Spinal cord (tissue), 10 donors: ENCODE results near the gene RPL6. TPM values are rescaled to one million over a fixed set of nuclear protein-coding genes. Genes with fewer than 3 reads are reported as not detected.
A peak's percentile ranks its signal among the peaks of the same experiment; 100 is the strongest.
"Not testable (repeated sequence)": the region's sequence is repeated elsewhere in the genome, so short reads cannot be mapped to it uniquely, and the experiment has no call there.

Experiments
- DNase-seq, 6 donors: peaks; one replicate each; pipeline versions ENCODE4 v3.0.0 to v3.0.0-alpha.2; 2013 to 2015; ENCODE audit warnings: low spot score in 6 of 6, low read depth in 4 of 6
- H3K27ac ChIP-seq: one replicate; pipeline ENCODE4 v1.5.1; 2013; ENCODE audit warnings: low read depth, low read length, control low read depth
- H3K27me3 ChIP-seq: one replicate; pipeline ENCODE4 v1.6.1; 2013; ENCODE audit warnings: low read length; ENCODE audit not compliant: control insufficient read depth, insufficient read depth
- H3K36me3 ChIP-seq: one replicate; pipeline ENCODE4 v1.6.1; 2013; ENCODE audit warnings: low read length; ENCODE audit not compliant: control insufficient read depth, insufficient read depth
- H3K4me1 ChIP-seq: one replicate; pipeline ENCODE4 v1.6.1; 2013; ENCODE audit warnings: low read length; ENCODE audit not compliant: control insufficient read depth, insufficient read depth
- H3K4me3 ChIP-seq: one replicate; pipeline ENCODE4 v1.5.1; 2013; ENCODE audit warnings: low read depth, low read length, control low read depth
- H3K9me3 ChIP-seq: one replicate; pipeline ENCODE4 v1.6.1; 2013; ENCODE audit warnings: low read length; ENCODE audit not compliant: control insufficient read depth, insufficient read depth
- WGBS: methylation state at CpG from one replicate; pipeline ENCODE4 v1.1.5; 2013; ENCODE audit warnings: missing lambda C conversion rate; ENCODE audit not compliant: insufficient coverage; 5-methylcytosine and 5-hydroxymethylcytosine counted together
- polyA plus RNA-seq, 2 donors: library from polyadenylated mRNA; unstranded; fragments of 120-200 nt; gene quantifications; one replicate each; pipeline ENCODE4 v1.2.1, GENCODE V29; 2013; ENCODE audit not compliant: insufficient read length in 2 of 2
- total RNA-seq, 2 donors: library from RNA; depleted of rRNA in 1 of 2; stranded (reverse); fragments of 120-200 nt in 1 of 2; fragments of >200 nt in 1 of 2; gene quantifications; one replicate each; pipeline versions ENCODE4 v1.2.3 to v1.2.4, GENCODE V29; 2013 to 2014
- donor health status: healthy.

Gene RPL6
- total and polyA plus RNA-seq, 4 donors, result 599 to 1,876 (median 1,391) TPM

DNA sequence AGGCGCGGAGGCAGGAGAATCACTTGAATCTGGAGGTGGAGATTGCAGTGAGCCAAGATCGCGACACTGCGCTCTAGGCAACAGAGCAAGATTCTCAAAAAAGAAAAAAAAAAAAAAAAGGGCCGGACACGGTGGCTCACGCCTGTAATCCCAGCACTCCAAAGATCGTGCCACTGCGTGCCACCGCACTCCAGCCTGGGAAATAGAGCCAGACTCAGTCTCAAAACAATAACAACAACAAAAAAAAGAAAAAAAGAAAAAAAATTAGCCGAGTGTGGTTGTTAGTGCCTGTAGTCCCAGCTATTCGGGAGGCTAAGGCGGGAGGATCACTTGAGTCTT is 470 bp upstream of the RPL6 start:
- Histone ChIP-seq H3K27ac (no peak overlapping the region), H3K36me3 (peaks cover 16% of the 10 kb centered on the region), H3K9me3 (no peaks in the 10 kb centered on the region), H3K4me3 (peak overlapping the region; percentile 96), H3K27me3 (no peaks in the 10 kb centered on the region), H3K4me1 (peaks cover 11% of the 10 kb centered on the region)
- 86% methylated on average over 3 of the region's 14 CpGs for WGBS
- no peak for DNase-seq

DNA sequence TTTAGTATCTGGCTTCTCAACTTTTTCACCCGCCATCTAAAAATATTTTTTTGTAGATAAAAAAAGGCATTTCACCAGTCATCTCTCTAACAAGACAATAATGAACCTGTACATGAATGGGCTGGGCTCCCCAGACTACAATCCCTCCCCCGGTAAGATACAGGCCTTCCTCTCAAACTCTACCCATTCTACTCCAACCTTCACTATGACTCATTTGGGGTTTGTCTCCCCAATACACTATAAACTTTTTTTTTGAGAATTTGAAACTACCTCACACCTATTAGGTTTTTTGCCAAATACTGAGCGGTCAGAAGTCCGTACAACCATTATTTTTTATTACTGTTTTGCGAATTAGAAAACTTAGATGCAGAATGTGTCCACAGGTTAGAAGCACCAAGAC is 784 bp downstream of the RPL6 start:
- H3K4me1 ChIP-seq, result peaks cover 11% of the 10 kb centered on the region
- WGBS, result 21% methylated on average over 1 of the region's 5 CpGs
- no peak for DNase-seq

DNA sequence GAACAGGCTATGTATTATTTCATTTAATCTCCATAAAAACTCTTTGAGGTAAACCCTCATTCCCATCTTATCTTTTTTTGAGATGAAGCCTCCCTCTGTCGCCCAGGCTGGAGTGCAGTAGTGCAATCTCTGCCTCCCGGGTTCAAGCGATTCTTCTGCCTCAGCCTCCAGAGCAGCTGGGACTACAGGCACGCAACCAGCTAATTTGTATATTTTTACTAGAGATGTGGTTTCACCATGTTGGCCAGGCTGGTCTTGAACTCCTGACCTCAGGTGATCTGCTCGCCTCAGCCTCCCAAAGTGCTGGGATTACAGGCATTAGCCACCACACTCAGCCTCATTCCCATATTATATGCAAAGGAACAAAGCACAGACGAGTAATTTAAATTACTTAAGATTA is 1.7 kb downstream of the RPL6 start:
- H3K4me3 ChIP-seq, H3K9me3 ChIP-seq, H3K27ac ChIP-seq, DNase-seq, H3K27me3 ChIP-seq: not testable (repeated sequence)
- no CpG with 5 or more reads among the region's 6 CpGs for WGBS
- Histone ChIP-seq H3K4me1 (peaks cover 11% of the 10 kb centered on the region), H3K36me3 (peaks cover 28% of the 10 kb centered on the region)

More for the DNA sequence above, 784 bp downstream of the RPL6 start:
- H3K27me3 ChIP-seq, result no peaks in the 10 kb centered on the region
- H3K27ac ChIP-seq, result peak overlapping the region; percentile 93
- H3K4me3 ChIP-seq, result peak overlapping the region; percentile 96
- H3K36me3 ChIP-seq, result peaks cover 28% of the 10 kb centered on the region
- no peaks in the 10 kb centered on the region for H3K9me3 ChIP-seq

DNA sequence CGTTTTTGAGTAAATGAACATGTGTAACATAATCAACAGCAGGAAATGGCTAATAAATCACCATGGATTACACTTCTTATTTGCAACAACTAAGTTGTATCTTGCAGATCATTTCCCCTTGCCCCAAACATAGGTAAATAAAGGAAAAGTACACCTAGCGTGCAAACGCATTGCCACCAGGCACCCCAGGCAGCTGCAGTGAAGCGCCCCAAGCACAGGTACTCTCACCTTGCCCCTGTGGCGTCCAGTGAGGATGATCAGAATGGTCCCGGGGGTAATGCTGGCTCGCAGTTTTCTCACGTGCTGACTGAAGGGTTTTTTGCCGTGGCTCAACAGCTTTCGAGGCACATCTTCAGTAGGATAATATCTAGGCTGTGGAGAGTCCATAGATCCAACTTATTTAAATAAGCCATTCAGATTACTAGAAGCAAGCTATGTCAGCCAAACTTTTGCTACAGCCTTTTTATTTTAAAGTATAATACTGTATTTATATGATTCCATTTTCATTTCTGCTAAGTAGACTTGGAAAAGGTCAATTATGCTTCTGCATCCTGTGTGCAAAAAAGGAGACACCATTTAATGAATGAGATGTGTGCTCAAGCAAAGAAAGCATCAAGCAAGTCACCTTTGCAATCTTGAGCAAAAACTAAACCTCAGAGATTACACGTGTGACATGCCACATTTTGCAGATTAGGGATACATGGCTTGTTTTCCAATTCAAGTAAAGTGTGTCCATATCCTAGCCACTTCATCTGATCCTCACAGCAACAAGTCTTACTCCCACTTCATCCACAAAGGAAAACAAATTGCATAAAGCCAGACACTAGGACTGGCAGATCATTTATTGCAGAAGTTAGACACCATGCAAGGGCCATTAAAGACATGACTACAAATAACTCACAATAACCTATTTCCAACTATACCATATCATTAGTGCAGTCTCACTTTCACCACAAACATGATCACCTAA is 2.6 kb downstream of the RPL6 start:
- H3K36me3 ChIP-seq, result peaks cover 28% of the 10 kb centered on the region
- no peak for DNase-seq
- H3K27ac ChIP-seq, result no peak overlapping the region
- WGBS, result 100% methylated on average over 1 of the region's 11 CpGs
- no peaks in the 10 kb centered on the region for H3K27me3 ChIP-seq
- no peaks in the 10 kb centered on the region for H3K9me3 ChIP-seq
- peaks cover 11% of the 10 kb centered on the region for H3K4me1 ChIP-seq
- H3K4me3 ChIP-seq, result no peak overlapping the region

DNA sequence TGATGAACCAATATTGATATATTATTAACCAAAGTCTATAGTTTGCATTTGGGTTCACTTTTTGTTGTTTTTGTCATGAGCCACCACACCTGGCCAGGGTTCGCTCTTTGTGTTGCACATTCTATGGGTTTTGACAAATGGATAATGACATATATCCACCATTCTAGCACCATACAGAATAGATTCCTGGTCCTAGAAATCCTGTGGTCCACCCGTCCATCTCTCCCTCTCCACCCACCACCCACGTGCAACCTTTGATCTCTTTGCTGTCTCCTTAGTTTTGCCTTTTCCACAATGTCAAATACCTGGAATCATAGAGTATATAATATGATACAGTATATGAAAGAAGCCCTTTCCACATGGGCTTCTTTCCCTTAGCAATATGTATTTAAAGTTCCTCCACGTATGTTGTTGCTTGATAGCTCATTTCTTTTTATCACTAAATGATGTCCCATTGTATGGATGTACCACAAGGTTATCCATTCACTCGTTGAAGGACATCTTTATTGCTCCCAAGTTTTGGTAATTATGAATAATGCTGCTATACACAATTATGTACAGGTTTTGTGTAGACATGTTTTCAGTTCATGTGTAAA is 7.4 kb downstream of the RPL6 start:
- H3K4me1 ChIP-seq, result no peaks in the 10 kb centered on the region
- WGBS, result no CpG with 5 or more reads among the region's 5 CpGs
- peaks cover 19% of the 10 kb centered on the region for H3K36me3 ChIP-seq
- DNase-seq, result no peak
- H3K27me3 ChIP-seq, result no peaks in the 10 kb centered on the region
- no peak overlapping the region for H3K4me3 ChIP-seq
- H3K27ac ChIP-seq, result no peak overlapping the region
- H3K9me3 ChIP-seq, result no peaks in the 10 kb centered on the region

DNA sequence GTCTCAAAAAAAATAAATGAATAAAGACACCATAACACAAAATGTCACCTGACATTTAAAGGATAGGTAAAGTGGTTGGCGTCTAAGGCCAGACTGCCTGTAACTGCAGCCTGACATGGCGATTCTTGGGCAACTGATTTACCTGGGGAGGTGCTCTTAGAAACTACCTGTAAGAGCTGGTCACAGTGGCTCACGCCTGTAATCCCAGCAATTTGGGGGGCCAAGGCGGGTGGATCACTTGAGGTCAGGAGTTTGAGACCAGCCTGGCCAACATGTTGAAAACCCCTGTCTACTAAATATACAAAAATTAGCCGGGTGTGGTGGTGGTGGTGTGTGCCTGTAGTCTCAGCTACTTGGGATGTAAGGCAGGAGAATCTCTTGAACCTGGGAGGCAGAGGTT is 8.4 kb downstream of the RPL6 start:
- H3K36me3 ChIP-seq, result peaks cover 13% of the 10 kb centered on the region
- H3K4me3 ChIP-seq, result no peak overlapping the region
- H3K27me3 ChIP-seq, result no peaks in the 10 kb centered on the region
- no peak overlapping the region for H3K27ac ChIP-seq
- no peak for DNase-seq
- H3K4me1 ChIP-seq, result no peaks in the 10 kb centered on the region
- no peaks in the 10 kb centered on the region for H3K9me3 ChIP-seq
- WGBS, result 84% methylated on average over 3 of the region's 5 CpGs

DNA sequence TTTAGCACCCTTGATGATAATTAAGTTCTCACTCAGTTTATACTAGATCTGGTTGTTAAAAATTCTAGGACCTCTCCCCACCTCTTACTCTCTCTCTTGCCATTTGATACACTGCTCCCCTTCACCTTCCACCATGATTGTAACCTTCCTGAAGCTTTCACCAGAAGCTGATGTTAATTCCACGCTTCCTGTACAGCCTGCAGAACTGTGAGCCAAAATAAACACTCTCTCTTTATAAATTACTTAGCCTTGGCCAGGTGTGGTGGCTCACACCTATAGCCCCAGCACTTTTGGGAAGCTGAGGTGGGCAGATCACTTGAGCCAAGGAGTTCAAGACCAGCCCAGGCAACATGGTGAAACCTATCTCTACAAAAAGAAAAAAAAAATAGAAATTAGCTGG is 16.1 kb downstream of the RPL6 start:
- no peaks in the 10 kb centered on the region for H3K36me3 ChIP-seq
- H3K4me1 ChIP-seq, result no peaks in the 10 kb centered on the region
- H3K27me3 ChIP-seq, result no peaks in the 10 kb centered on the region
- H3K4me3 ChIP-seq, result no peak overlapping the region
- no peak overlapping the region for H3K27ac ChIP-seq
- peaks cover 2% of the 10 kb centered on the region for H3K9me3 ChIP-seq
- WGBS, result no CpG with 5 or more reads among the region's 1 CpG
- no peak for DNase-seq

DNA sequence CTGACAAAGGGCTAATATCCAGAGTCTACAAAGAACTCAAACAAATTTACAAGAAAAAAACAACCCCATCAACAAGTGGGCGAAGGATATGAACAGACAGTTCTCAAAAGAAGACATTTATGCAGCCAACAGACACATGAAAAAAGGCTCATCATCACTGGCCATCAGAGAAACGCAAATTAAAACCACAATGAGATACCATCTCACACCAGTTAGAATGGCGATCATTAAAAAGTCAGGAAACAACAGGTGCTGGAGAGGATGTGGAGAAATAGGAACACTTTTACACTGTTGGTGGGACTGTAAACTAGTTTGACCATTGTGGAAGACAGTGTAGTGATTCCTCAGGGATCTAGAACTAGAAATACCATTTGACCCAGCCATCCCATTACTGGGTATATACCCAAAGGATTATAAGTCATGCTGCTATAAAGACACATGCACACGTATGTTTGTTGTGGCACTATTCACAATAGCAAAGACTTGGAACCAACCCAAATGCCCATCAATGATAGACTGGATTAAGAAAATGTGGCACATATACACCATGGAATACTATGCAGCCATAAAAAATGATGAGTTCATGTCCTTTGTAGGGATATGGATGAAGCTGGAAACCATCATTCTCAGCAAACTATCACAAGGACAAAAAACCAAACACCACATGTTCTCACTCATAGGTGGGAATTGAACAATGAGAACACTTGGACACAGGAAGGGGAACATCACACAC is 19.3 kb downstream of the RPL6 start:
- not testable (repeated sequence) for H3K4me1 ChIP-seq, H3K36me3 ChIP-seq, H3K27me3 ChIP-seq, H3K4me3 ChIP-seq, DNase-seq, H3K27ac ChIP-seq, H3K9me3 ChIP-seq
- WGBS, result 100% methylated on average over 1 of the region's 4 CpGs

DNA sequence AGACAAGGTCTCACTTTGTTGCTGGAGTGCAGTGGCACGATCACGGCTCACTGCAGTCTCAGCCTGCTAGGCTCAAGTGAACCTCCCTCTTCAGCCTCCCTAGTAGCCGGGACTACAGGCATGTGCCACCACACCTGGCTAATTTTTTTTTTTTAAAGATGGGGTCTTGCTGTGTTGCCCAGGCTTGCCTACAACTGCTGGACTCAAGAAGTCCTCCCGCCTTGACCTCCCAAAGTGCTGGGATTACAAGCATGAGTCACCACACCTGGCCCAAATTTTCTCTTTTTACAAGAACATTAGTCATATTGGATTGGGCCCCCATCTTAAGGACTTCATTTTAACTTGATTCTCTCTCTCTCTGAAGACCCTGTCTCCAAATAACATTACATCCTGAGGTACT is 20.2 kb downstream of the RPL6 start:
- H3K4me3 ChIP-seq, result no peak overlapping the region
- no peak for DNase-seq
- 100% methylated on average over 1 of the region's 4 CpGs for WGBS
- H3K27me3 ChIP-seq, result no peaks in the 10 kb centered on the region
- H3K27ac ChIP-seq, result no peak overlapping the region
- H3K36me3 ChIP-seq, result no peaks in the 10 kb centered on the region
- no peaks in the 10 kb centered on the region for H3K9me3 ChIP-seq
- no peaks in the 10 kb centered on the region for H3K4me1 ChIP-seq
